GM12864 (cell line): Measurements from ENCODE around the gene SERPINE2.
"Not testable (repeated sequence)": the region's sequence is repeated elsewhere in the genome, so short reads cannot be mapped to it uniquely, and the experiment has no call there.

ENCODE experiments used
- DNase-seq: peaks from one replicate; pipeline ENCODE4 v3.0.0-alpha.2; 2011; ENCODE audit warnings: low read depth
- H3K4me3 ChIP-seq: 2 replicates; pipeline ENCODE4 v1.5.1; 2011; ENCODE audit warnings: mild to moderate bottlenecking, low read depth, low read length, control low read depth
- CTCF ChIP-seq: IDR thresholded peaks from 2 replicates; pipeline ENCODE4 v1.5.1; 2011; ENCODE audit warnings: low read depth, mild to moderate bottlenecking, moderate library complexity, low read length, control low read depth, inconsistent platforms; ENCODE audit errors: missing control alignments

SERPINE2 gene

GRCh38 chr2:224004105-224004695 is 34.9 kb downstream of the SERPINE2 start:
- DNase-seq, result no peak
- no peak for TF ChIP-seq CTCF
- no peak overlapping the region for H3K4me3 ChIP-seq

- not testable (repeated sequence) for DNase-seq, H3K4me3 ChIP-seq
These were observed 38.4 kb downstream of the SERPINE2 start for GRCh38 chr2:224000662-224001061.

GRCh38 chr2:223999862-224000261 is 39.2 kb downstream of the SERPINE2 start:
- no peak overlapping the region for H3K4me3 ChIP-seq
- no peak for DNase-seq
- TF ChIP-seq CTCF, result no peak

GRCh38 chr2:223998948-223999347 is 40.1 kb downstream of the SERPINE2 start:
- no peak overlapping the region for H3K4me3 ChIP-seq
- no peak for TF ChIP-seq CTCF
- DNase-seq, result no peak

GRCh38 chr2:223997938-223998337 is 41.1 kb downstream of the SERPINE2 start:
- no peak for DNase-seq
- no peak for TF ChIP-seq CTCF
- H3K4me3 ChIP-seq, result no peak overlapping the region

GRCh38 chr2:223996391-223996790 is 42.7 kb downstream of the SERPINE2 start:
- no peak for TF ChIP-seq CTCF
- H3K4me3 ChIP-seq, result no peak overlapping the region
- DNase-seq, result no peak

GRCh38 chr2:223995569-223995968 is 43.5 kb downstream of the SERPINE2 start:
- H3K4me3 ChIP-seq, result no peak overlapping the region
- no peak for TF ChIP-seq CTCF
- DNase-seq, result no peak
